Panc1 (cell line): ENCODE results near the gene SCEL.

Experiments used
- POLR2AphosphoS5 ChIP-seq: IDR thresholded peaks from 2 replicates; pipeline ENCODE4 v1.6.1; 2012; ENCODE audit warnings: mild to moderate bottlenecking, low read depth, low read length, moderate library complexity
- REST ChIP-seq, 2 experiments: IDR thresholded peaks; 2 replicates each; pipeline ENCODE4 v1.6.1; 2011 to 2012; ENCODE audit warnings: low read depth in 2 of 2, control low read depth in 1 of 2, low read length in 1 of 2, mild to moderate bottlenecking in 1 of 2, moderate library complexity in 1 of 2; ENCODE audit not compliant: insufficient read depth in 1 of 2
- TF ChIP-seq, protein P1 (sequence below): fragments of 450-650 bp; IDR thresholded peaks from 2 replicates; pipeline ENCODE4 v1.5.1; 2017; ENCODE audit warnings: mild to moderate bottlenecking

- TF ChIP-seq, protein P1, sequence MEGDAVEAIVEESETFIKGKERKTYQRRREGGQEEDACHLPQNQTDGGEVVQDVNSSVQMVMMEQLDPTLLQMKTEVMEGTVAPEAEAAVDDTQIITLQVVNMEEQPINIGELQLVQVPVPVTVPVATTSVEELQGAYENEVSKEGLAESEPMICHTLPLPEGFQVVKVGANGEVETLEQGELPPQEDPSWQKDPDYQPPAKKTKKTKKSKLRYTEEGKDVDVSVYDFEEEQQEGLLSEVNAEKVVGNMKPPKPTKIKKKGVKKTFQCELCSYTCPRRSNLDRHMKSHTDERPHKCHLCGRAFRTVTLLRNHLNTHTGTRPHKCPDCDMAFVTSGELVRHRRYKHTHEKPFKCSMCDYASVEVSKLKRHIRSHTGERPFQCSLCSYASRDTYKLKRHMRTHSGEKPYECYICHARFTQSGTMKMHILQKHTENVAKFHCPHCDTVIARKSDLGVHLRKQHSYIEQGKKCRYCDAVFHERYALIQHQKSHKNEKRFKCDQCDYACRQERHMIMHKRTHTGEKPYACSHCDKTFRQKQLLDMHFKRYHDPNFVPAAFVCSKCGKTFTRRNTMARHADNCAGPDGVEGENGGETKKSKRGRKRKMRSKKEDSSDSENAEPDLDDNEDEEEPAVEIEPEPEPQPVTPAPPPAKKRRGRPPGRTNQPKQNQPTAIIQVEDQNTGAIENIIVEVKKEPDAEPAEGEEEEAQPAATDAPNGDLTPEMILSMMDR, result no peak
- TF ChIP-seq REST (IDR thresholded peaks at IDR 0.05; ENCODE audit: insufficient read depth in 1 of 2, low read depth in 2 of 2, low read length in 1 of 2) (no peak), POLR2AphosphoS5 (no peak)
Observed at GRCh38 chr13:77678691-77679235, 143.3 kb downstream of the SCEL start.
